SU-DHL-6 (cell line): ENCODE data around the gene SYDE2.

Experiments used
- EZH2phosphoT487 ChIP-seq: fragments of 200-600 bp; sonication (generic), shearing (Covaris generic); conservative IDR thresholded peaks from 2 replicates; pipeline ENCODE4 v1.6.1; 2018; ENCODE audit warnings: mild to moderate bottlenecking, antibody characterized with exemption, low read length, moderate library complexity, mixed read lengths
- TF ChIP-seq, protein P1 (sequence below): fragments of 200-600 bp; sonication (generic); IDR thresholded peaks from one replicate; pipeline ENCODE4 v1.5.1; 2017; ENCODE audit warnings: antibody characterized with exemption, mild to moderate bottlenecking, low read length, moderate library complexity; ENCODE audit not compliant: insufficient read depth, poor library complexity, severe bottlenecking

DNA sequence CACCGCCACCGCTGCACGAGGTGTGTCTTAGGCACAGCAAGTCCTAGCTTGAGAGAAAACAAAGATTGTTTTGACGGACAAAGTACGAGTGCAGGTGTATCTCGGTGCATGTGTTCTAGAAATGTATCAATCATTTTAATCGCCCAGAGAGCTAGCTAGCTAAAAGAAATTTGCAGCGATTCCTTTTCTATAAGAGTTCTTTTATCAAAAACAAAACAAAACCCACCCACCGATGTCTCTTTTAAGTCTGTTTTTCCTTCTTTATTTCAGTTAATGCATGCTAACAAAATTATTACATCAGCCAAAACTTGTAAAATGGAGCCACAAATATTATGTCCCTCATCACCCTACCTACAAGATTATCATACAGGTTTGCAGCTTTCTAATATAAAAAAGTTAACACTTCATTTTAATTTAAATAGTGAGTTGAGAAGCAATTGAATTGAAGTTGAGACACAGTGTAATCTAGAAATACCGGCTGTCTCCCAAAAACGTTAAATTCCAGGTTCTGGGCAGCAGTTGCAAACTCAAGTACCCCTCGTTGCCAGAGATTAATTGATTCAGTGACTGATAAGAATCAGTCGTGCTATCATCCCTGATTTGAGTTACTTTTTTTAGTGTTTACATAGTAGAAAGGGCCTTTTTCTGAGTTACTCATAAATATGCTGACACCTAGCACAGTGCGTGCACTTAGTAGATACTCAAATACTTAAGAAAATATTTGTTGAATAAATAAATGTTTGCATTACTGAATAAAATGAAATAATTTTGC lies 1.5 kb upstream of the SYDE2 start:
- TF ChIP-seq, protein P1, sequence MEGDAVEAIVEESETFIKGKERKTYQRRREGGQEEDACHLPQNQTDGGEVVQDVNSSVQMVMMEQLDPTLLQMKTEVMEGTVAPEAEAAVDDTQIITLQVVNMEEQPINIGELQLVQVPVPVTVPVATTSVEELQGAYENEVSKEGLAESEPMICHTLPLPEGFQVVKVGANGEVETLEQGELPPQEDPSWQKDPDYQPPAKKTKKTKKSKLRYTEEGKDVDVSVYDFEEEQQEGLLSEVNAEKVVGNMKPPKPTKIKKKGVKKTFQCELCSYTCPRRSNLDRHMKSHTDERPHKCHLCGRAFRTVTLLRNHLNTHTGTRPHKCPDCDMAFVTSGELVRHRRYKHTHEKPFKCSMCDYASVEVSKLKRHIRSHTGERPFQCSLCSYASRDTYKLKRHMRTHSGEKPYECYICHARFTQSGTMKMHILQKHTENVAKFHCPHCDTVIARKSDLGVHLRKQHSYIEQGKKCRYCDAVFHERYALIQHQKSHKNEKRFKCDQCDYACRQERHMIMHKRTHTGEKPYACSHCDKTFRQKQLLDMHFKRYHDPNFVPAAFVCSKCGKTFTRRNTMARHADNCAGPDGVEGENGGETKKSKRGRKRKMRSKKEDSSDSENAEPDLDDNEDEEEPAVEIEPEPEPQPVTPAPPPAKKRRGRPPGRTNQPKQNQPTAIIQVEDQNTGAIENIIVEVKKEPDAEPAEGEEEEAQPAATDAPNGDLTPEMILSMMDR = no peak
- no peak for TF ChIP-seq EZH2phosphoT487
